GM12892 (cell line): ENCODE data around the gene MOSPD2.

Experiments used
- POLR2A ChIP-seq: IDR thresholded peaks from 2 replicates; pipeline ENCODE4 v1.6.1; 2011; ENCODE audit warnings: low read depth, low read length, control low read depth
- POLR2AphosphoS5 ChIP-seq: IDR thresholded peaks from 2 replicates; pipeline ENCODE4 v1.6.1; 2011; ENCODE audit warnings: low read depth, low read length, control low read depth
- TAF1 ChIP-seq: IDR thresholded peaks from 2 replicates; pipeline ENCODE4 v1.6.1; 2011; ENCODE audit warnings: low read depth, mild to moderate bottlenecking, control low read depth, low read length, borderline replicate concordance

DNA sequence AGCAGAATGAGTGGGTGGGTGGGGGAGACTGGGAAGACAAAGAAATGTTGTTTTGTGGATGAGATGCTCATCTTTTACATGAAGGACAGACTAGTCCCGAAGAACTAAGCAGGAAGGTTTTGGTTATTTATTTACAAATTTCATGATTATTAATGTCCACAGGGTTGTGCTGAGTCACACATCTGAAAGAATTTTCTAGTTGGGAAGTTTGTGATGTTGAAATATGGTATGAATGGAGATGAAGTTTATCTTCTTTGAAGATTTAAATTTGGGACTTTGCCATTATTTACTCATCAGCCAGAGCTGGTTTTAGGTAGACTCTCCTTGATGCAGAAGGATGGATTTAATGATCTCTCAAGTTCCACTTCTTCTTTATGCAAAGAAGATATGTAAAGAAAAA lies 75.5 kb downstream of the MOSPD2 start:
- TF ChIP-seq POLR2AphosphoS5, result no peak
- no peak for TF ChIP-seq POLR2A
- TF ChIP-seq TAF1, result no peak
